ENCODE data around the gene DLST. TPM values are rescaled to one million over a fixed set of nuclear protein-coding genes. Genes with fewer than 3 reads are reported as not detected.
A peak's percentile ranks its signal among the peaks of the same experiment; 100 is the strongest.

The DLST gene
- total RNA-seq, 1 donor from 2014 or later = 74.4 TPM

GRCh38 chr14:74879427-74880182 lies 2.1 kb upstream of the DLST start:
- no peaks in the 10 kb centered on the region for H3K36me3 Mint-ChIP-seq
- no peak for DNase-seq (ENCODE audit: low spot score in 2 of 2, unreplicated experiment in 2 of 2)
- peaks cover 31% of the 10 kb centered on the region for H3K4me1 Mint-ChIP-seq
- no peaks in the 10 kb centered on the region for H3K9me3 Mint-ChIP-seq
- peaks cover 12% of the 10 kb centered on the region for H3K27me3 Mint-ChIP-seq (ENCODE audit: low read depth)
- no peak for TF ChIP-seq CTCF (IDR thresholded peaks at IDR 0.05; ENCODE audit: unreplicated experiment)
- peak overlapping the region; percentile 26 for H3K4me3 Mint-ChIP-seq
- no peak overlapping the region for H3K27ac Mint-ChIP-seq

GRCh38 chr14:74882103-74882920 lies 596 bp downstream of the DLST start:
- peak overlapping the region; percentile 100 for H3K4me3 Mint-ChIP-seq
- H3K27ac Mint-ChIP-seq = peak overlapping the region; percentile 98
- no peaks in the 10 kb centered on the region for H3K9me3 Mint-ChIP-seq
- H3K4me1 Mint-ChIP-seq = peaks cover 33% of the 10 kb centered on the region
- TF ChIP-seq CTCF (IDR thresholded peaks at IDR 0.05; ENCODE audit: unreplicated experiment) = no peak
- H3K27me3 Mint-ChIP-seq (ENCODE audit: low read depth) = no peaks in the 10 kb centered on the region
- no peaks in the 10 kb centered on the region for H3K36me3 Mint-ChIP-seq
- DNase-seq (ENCODE audit: low spot score in 2 of 2, unreplicated experiment in 2 of 2) = peak; percentile 30 to 62

- TF ChIP-seq CTCF (IDR thresholded peaks at IDR 0.05; ENCODE audit: unreplicated experiment) = no peak
- DNase-seq (ENCODE audit: low spot score in 2 of 2, unreplicated experiment in 2 of 2) = no peak
- Mint-ChIP-seq H3K4me1 (peaks cover 33% of the 10 kb centered on the region), H3K9me3 (no peaks in the 10 kb centered on the region), H3K27me3 (ENCODE audit: low read depth) (no peaks in the 10 kb centered on the region), H3K27ac (no peak overlapping the region), H3K4me3 (no peak overlapping the region), H3K36me3 (peaks cover 7% of the 10 kb centered on the region)
Measured at GRCh38 chr14:74886001-74886400, 4.3 kb downstream of the DLST start.

GRCh38 chr14:74888164-74889158 lies 6.7 kb downstream of the DLST start:
- no peaks in the 10 kb centered on the region for H3K27me3 Mint-ChIP-seq (ENCODE audit: low read depth)
- no peak for DNase-seq (ENCODE audit: low spot score in 2 of 2, unreplicated experiment in 2 of 2)

More at GRCh38 chr14:74888164-74889158, 6.7 kb downstream of the DLST start:
- no peak for TF ChIP-seq CTCF (IDR thresholded peaks at IDR 0.05; ENCODE audit: unreplicated experiment)
- Mint-ChIP-seq H3K4me1 (peaks cover 19% of the 10 kb centered on the region), H3K4me3 (no peak overlapping the region), H3K36me3 (peaks cover 16% of the 10 kb centered on the region), H3K27ac (peak overlapping the region; percentile 12), H3K9me3 (no peaks in the 10 kb centered on the region)

Measured in mesothelial cell of epicardium (in vitro differentiated cells).